DMS79 (cell line): Measurements from ENCODE around the gene PRRT4.
A peak's percentile ranks its signal among the peaks of the same experiment; 100 is the strongest.

Source experiments
- DNase-seq: peaks from one replicate; lab custom pipeline; 2025; lab: John Stamatoyannopoulos, UW

Gene PRRT4

DNA sequence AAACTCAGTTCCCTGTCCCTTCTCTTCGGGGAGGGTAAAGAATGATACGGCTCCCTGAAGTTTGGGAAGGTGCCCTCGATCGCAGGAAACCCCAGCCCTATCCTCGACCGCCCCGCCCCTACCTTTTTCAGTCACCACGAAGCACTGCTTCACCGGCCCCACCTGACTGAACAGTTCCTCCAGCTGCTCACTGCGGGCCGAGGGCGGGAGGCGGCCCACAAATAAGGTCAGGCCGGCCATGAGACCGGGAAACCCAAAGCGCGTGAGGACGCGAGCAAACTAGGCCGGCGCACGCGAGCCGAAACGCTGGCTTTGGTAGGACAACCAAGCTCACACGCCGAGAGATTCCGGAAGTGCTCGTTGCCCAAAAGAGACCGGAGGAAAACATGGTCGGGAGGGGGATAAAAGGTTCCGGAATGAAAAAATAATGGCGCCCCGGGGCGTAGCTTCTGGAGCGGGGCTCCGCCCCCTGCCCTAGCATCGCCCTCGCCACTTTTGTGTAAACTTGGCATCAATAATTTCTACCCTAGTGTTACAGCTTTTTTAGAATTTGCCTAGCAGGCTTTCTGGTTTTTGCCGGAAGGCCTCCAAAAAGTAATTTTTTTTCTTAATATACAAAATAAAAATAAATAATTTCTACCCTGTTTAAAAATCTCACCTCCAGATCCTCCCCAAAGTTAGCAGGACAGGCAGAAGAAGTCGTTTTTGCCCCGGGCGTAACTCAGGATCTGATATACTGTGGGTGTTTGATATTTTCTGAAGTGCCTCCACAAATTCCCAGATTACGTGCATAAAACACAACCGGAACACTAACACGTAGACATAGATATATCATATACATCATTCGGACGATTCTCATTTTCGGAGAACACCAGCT lies 17.7 kb downstream of the PRRT4 start, which contains the start of gene RBM28:
Gene RBM28, minus strand, starts transcription at position 355 of the 877 bp plus-strand sequence. Its CDS starts 115 bp downstream, at position 240.
- peak; percentile 71 for DNase-seq

DNA sequence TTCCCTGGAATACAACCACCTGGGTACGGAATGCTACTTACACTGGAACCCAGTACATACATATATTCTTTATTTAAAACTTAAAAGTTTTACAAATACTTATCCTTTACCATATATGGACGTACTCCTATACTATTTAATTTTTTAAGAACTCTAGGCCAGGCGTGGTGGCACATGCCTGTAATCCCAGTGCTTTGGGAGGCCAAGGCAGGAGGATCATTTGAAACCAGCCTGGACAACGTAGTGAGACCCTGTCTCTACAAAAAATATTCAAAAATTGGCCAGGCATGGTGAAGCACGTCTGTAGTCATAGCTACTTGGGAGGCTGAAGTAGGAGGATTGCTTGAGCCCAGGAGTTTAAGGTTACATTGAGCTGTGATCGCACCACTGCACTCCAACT lies 19.8 kb downstream of the PRRT4 start:
- no peak for DNase-seq

DNA sequence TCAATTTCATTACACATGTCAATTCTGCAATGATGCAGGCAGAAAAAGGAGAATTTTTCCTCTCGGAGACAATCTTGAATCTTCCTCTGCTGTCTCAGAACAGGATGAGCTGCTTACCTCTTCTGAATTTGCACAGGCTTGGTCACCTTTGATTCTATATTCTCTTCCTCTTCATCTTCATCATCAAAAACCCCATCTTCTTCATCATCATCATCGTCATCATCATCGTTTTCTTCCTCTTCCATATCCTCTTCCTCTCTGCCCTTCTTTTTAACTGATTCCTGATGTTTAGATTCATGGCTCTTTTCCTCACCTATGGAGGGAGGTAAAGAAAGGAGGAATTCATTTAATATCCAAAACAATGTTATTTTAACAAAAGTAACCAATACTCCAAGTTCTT lies 25.8 kb downstream of the PRRT4 start:
- DNase-seq = no peak

GRCh38 chr7:128324368-128324680 lies 37.2 kb downstream of the PRRT4 start:
- no peak for DNase-seq

DNA sequence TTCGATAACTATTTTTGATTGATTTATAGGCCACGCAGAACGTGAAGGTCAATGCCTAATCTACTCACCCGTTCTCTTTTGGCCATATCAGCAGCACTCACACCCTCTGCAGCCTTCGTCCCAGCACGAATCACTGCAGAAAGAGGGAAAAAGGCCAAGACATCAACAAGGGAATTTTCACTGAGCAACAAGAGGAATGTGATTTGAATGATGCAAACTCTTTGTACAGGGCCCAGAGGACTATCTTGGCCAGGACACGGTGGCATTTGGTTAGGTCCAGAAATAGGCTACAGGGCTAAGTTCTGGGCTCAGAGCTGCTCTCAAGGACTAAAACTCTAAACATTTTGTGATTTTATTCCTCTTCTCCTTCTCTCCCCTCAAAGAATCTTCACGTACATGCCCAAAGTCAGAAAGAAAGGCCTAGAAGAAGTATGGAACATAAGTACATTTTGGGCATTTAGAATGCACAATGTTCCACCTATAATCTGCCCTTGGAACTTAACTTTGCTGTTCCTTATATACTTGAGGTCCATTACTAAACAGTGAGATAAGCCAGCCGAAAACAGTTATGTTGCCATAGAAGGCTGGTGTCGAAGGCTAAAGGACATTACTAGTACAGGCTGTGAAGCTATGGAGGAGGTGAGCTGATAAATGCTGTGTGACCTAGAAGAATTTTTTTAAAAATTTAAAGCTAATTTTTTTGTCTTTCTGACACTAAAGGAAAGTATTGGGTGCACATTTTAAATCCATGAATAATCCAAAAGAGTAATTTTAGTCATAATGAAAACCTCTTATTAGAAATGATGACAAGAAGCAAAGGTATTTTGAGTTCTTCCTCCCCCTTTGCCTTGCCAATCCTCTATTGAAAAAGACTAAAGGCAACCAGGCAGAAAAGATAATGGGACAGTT lies 37.8 kb downstream of the PRRT4 start:
- DNase-seq = no peak

GRCh38 chr7:128323040-128323439 lies 38.5 kb downstream of the PRRT4 start:
- DNase-seq = no peak

- DNase-seq = peak; percentile 44
These were observed 39.3 kb downstream of the PRRT4 start for GRCh38 chr7:128322040-128322643.

DNA sequence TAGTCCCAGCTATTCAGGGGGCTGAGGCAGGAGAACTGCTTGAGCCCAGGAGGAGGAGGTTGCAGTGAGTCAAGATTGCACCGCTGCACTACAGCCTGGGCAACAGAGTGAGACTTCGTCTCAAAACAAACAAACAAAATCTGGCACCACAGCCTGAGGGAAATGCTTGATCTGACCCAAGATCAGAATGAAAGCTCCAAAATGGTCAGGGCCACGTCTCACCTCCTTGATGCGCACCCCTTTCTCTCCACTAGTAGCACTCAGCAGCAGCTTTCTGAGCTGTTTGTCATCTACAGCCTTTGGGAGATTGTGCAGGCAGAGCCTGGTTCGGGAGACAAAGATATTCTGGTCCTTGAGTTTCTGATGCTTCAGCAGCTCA lies 40.5 kb downstream of the PRRT4 start:
- no peak for DNase-seq

- no peak for DNase-seq
These were observed 42.8 kb downstream of the PRRT4 start for GRCh38 chr7:128318691-128319090.

DNA sequence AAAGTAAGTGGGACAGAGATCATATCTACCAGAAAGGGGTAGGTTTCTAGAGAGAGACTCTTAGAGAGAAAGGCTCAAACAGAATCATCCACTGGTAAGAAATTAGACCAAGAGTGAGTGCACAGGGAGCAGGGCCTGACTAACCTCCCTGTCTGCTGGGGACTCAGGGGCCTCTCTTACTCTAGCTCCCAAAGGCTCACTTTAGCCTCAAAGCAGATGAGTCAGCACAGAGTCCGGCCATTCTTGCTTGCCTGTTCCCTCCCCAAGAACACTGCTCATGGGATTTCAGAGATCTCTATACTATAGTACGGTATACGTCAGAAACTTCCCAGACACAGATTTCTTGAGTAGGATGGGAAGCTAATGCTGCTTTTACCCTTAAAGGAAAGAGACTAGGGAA lies 50.5 kb downstream of the PRRT4 start:
- DNase-seq = no peak

- no peak for DNase-seq
These were observed 51.0 kb downstream of the PRRT4 start for GRCh38 chr7:128310499-128310898.

DNA sequence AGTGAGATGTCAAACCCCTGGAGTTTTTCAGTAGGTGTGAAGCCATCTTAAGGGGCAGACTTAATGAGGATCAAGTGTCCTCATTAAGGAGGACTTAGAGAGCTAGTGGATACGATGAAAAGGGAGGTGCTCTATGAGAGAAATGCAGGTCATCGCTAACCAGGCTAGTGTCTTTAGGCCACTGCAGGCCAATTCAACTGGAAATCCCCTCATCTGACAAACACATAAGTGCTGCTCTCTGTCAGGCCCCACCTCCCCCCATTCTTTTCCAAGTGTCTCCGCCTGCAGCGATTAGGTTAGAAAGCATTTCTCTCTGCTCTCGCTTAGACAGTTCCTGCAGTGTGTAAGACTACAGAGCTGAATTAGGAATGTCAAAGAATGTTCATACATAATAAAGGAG lies 51.5 kb downstream of the PRRT4 start:
- no peak for DNase-seq

DNA sequence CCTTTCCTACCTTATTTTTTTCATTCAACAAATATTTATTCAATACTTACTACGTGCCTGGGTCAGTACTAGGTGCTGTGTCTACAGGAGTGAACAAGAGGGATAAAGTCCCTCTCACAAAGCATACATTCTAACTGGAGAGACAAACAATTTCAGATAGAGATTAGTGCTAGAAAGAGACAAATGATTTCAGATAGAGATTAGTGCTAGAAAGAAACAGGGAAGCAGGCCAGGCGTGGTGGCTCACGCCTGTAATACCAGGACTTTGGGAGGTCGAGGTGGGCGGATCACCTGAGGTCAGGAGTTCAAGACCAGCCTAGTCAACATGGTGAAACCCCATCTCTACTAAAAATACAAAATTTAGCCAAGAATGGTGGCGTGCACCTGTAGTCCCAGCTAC lies 52.4 kb downstream of the PRRT4 start:
- DNase-seq = no peak

DNA sequence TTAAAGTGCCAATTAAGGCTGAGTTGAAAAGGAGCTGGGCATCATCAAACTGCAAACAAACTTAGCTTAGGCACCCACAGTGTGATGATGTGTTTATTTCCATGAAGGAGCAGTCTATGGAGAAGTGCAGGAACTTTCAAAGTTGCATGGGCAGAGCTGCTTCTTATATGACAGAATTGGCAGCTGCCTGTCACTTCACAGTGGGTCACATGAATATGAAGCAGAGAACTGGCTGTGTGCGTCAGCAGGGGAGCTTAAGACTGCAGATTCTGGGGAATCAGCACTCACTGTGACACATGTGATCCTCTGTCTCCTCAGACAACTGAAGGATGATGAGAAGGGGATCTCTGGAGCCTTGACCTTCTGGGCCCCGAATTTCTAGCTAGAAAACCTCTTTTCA lies 54.4 kb downstream of the PRRT4 start:
- no peak for DNase-seq

DNA sequence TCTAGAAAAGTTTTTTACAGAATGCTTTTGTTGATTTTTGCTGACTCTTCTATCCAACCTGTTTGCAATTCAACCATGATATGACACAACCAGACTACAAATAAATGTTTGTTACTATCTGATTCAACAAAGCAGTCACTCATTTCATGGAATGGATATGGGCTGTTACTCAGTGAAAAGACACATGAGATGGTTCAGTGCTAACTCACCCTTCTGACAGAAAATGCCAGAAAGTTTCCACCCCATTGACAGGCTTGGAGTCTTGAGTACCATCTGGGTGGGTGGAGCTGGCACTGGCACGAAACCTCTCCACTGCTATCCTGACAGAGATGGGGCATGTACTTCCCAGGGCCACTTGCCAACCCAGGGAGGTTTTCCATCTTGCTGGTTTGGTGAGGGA lies 57.3 kb downstream of the PRRT4 start:
- peak; percentile 98 for DNase-seq

DNA sequence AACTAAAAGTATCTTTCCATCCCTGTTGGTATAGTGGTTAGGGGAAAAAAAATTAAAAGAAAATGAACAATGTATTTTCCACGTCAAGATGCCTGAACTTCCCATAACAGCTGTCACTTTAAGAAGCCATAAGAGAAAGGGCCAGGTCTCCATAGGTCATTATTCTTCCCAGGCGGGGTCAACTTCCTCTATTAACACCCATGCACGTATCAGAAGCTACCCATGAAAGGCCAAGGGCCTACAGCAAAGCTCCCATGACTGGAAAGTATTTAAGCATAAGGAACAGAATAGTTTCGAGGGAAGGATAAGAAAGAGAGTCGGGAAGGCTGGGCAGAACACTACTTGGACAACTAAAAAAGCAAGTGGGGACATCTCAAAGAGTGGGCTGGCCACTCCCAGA lies 57.8 kb downstream of the PRRT4 start:
- no peak for DNase-seq

- DNase-seq = no peak
These were observed 58.4 kb downstream of the PRRT4 start for GRCh38 chr7:128303133-128303532.

- peak; percentile 63 for DNase-seq
These were observed 59.4 kb downstream of the PRRT4 start for GRCh38 chr7:128302139-128302538.
